Gastrocnemius medialis (tissue), 4 donors: ENCODE measurements around the gene ZDHHC1. TPM values are rescaled to one million over a fixed set of nuclear protein-coding genes. Genes with fewer than 3 reads are reported as not detected.

Source experiments
- ATAC-seq, 2 donors: fragments of 150-250 bp; one replicate each; pipeline ENCODE4 v1.9.1; 2016
- DNase-seq, 2 donors: peaks; one replicate each; pipeline ENCODE4 v3.0.0-alpha.2; 2019
- H3K27ac ChIP-seq, 4 donors: fragments of 200-600 bp; sonication (generic); 1 replicate in 1 of 4; 2 replicates in 3 of 4; pipeline ENCODE4 v1.5.1; 2016 to 2018; ENCODE audit warnings: mild to moderate bottlenecking in 2 of 4, moderate library complexity in 1 of 4
- H3K27me3 ChIP-seq, 3 donors: fragments of 200-600 bp; sonication (generic) in 2 of 3; 1 replicate in 1 of 3; 2 replicates in 2 of 3; pipeline versions ENCODE4 v1.5.1 to v1.6.0; 2016 to 2019; ENCODE audit warnings: mild to moderate bottlenecking in 1 of 3, moderate library complexity in 1 of 3
- H3K36me3 ChIP-seq, 2 donors: fragments of 200-600 bp; sonication (generic) in 1 of 2; one replicate each; pipeline ENCODE4 v1.5.1; 2017 to 2018
- H3K4me1 ChIP-seq, 2 donors: fragments of 200-600 bp; sonication (generic) in 1 of 2; one replicate each; pipeline ENCODE4 v1.5.1; 2016 to 2017; ENCODE audit warnings: mild to moderate bottlenecking in 2 of 2
- H3K4me3 ChIP-seq, 4 donors: fragments of 200-600 bp; sonication (generic) in 3 of 4; 1 replicate in 1 of 4; 2 replicates in 3 of 4; pipeline ENCODE4 v1.5.1; 2016 to 2019; ENCODE audit warnings: mild to moderate bottlenecking in 2 of 4
- H3K9me3 ChIP-seq, 3 donors: fragments of 200-600 bp; sonication (generic) in 2 of 3; 1 replicate in 1 of 3; 2 replicates in 2 of 3; pipeline ENCODE4 v1.5.1; 2016 to 2019
- CTCF ChIP-seq, 5 experiments: fragments of 450-650 bp in 3 of 5; fragments of 200-600 bp in 2 of 5; sonication (generic) in 2 of 5; IDR thresholded peaks in 4 of 5; conservative IDR thresholded peaks in 1 of 5; 1 replicate in 4 of 5; 2 replicates in 1 of 5; pipeline ENCODE4 v1.5.1; 2016 to 2019; ENCODE audit warnings: antibody characterized with exemption in 5 of 5, mild to moderate bottlenecking in 3 of 5, moderate library complexity in 3 of 5
- POLR2A ChIP-seq, 2 donors: fragments of 450-650 bp; IDR thresholded peaks; one replicate each; pipeline ENCODE4 v1.6.1; 2017; ENCODE audit warnings: antibody characterized with exemption in 2 of 2, mild to moderate bottlenecking in 2 of 2, moderate library complexity in 2 of 2
- in situ Hi-C, 4 donors: fragments of 200-750 bp; cut with MboI; loops; one replicate each; pipeline versions ENCODE4 v1.15.0 to v1.8.0; 2017; ENCODE audit warnings: low sequenced_read_pairs in 4 of 4
- intact Hi-C: fragments of 100-400 bp; cut with DNase I; formaldehyde crosslinking; loops from one replicate; pipeline ENCODE4 v1.15.1; 2023; ENCODE audit warnings: low total_unique reads
- total RNA-seq, 4 donors: library from RNA; depleted of rRNA; stranded (reverse); fragments of >200 nt; gene quantifications; one replicate each; pipeline versions ENCODE4 v1.1.0 to v1.2.3, GENCODE V29; 2016

The ZDHHC1 gene
- total RNA-seq, 4 donors from 2014 or later = 4.4 to 11.0 (median 8.9) TPM

GRCh38 chr16:67430977-67431774, 14.9 kb upstream of the ZDHHC1 start, which contains the start of gene HSD11B2:
TSS of gene HSD11B2 (plus strand) at chr16:67431121. CDS start at chr16:67431249, 128 bp downstream.
- Histone ChIP-seq H3K4me1 (peaks cover 11 to 16% of the 10 kb centered on the region in 2 donors), H3K27ac (peak within 1 kb of the TSS; percentile 51 to 65 (median 56)), H3K4me3 (peak within 1 kb of the TSS; percentile 45 to 52 (median 48)), H3K36me3 (no peaks in the 10 kb centered on the region), H3K27me3 (peaks cover 0 to 6% (median 0%) of the 10 kb centered on the region in 3 donors), H3K9me3 (no peaks in the 10 kb centered on the region)
- intact Hi-C loops = loop anchor here (2.0 kb wide), 1 partner anchor 14 kb away; no protein-coding TSS in a partner anchor
- in situ Hi-C loops = no loop called here
- ATAC-seq = peak; percentile 59 to 70
- peak in 1 of 2 donors; percentile 19 for TF ChIP-seq POLR2A (IDR thresholded peaks at IDR 0.05)
- peak in 2 of 5 experiments; percentile 26 to 38 for TF ChIP-seq CTCF (IDR thresholded peaks at IDR 0.05 in 4 of 5, conservative IDR thresholded peaks at IDR 0.05 in 1 of 5)
- peak in 1 of 2 donors; percentile 59 for DNase-seq

DNA sequence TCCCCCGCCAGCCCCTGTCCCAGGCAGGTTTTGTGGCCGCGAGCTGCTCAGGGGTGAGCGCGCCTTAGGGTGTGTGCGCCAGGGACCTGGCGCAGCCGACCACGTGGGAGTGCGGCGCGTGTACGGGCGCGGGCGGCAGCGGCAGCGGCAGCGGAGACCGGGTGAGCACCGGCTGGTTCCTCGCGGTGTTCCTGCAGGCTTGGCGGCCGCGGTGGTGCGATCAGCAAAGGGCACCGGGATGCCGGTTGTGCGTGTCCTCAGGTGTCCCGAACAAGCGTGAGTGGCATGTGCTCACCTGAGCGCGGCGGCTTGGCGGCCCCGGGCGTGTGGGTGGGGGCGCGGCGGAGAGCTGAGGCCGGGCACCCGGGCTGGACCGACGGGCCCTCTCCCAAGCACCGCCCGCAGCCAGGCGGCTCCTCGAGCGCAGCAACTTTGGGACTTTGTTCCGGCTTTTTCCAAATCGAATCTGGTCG, 14.3 kb upstream of the ZDHHC1 start:
- Histone ChIP-seq H3K27ac (peak overlapping the region; percentile 29 to 65 (median 54)), H3K27me3 (peaks cover 0 to 6% (median 0%) of the 10 kb centered on the region in 3 donors), H3K4me3 (peak overlapping the region; percentile 34 to 52 (median 48)), H3K36me3 (no peaks in the 10 kb centered on the region), H3K9me3 (no peaks in the 10 kb centered on the region), H3K4me1 (peaks cover 11 to 16% of the 10 kb centered on the region in 2 donors)
- intact Hi-C loops = loop anchor here (2.0 kb wide), 1 partner anchor 14 kb away; no protein-coding TSS in a partner anchor
- in situ Hi-C loops = no loop called here
- TF ChIP-seq POLR2A (IDR thresholded peaks at IDR 0.05) = no peak
- no peak for TF ChIP-seq CTCF (IDR thresholded peaks at IDR 0.05 in 4 of 5, conservative IDR thresholded peaks at IDR 0.05 in 1 of 5)
- no peak for DNase-seq
- peak; percentile 15 to 17 for ATAC-seq

- ATAC-seq (no peak), DNase-seq (no peak)
- in situ Hi-C loops (no loop called here), intact Hi-C loops (loop anchor here (2.0 to 5.0 kb wide), 2 partner anchors 15 to 92 kb away; no protein-coding TSS in a partner anchor)
- peak overlapping the region; percentile 34 to 52 (median 48) for H3K4me3 ChIP-seq
- no peak for TF ChIP-seq POLR2A (IDR thresholded peaks at IDR 0.05)
- no peak for TF ChIP-seq CTCF (IDR thresholded peaks at IDR 0.05 in 4 of 5, conservative IDR thresholded peaks at IDR 0.05 in 1 of 5)
- H3K4me1 ChIP-seq = peaks cover 11 to 16% of the 10 kb centered on the region in 2 donors
- peaks cover 0 to 6% (median 0%) of the 10 kb centered on the region in 3 donors for H3K27me3 ChIP-seq
- H3K36me3 ChIP-seq = no peaks in the 10 kb centered on the region
- H3K9me3 ChIP-seq = no peaks in the 10 kb centered on the region
- no peak overlapping the region for H3K27ac ChIP-seq
Measured at GRCh38 chr16:67429799-67430503, 13.7 kb upstream of the ZDHHC1 start.

GRCh38 chr16:67429053-67429798, 12.9 kb upstream of the ZDHHC1 start:
- intact Hi-C loops (loop anchor here (5.0 kb wide), 1 partner anchor 93 kb away; no protein-coding TSS in a partner anchor), in situ Hi-C loops (no loop called here)
- no peak for TF ChIP-seq CTCF (IDR thresholded peaks at IDR 0.05 in 4 of 5, conservative IDR thresholded peaks at IDR 0.05 in 1 of 5)
- no peak for TF ChIP-seq POLR2A (IDR thresholded peaks at IDR 0.05)
- ATAC-seq (no peak), DNase-seq (no peak)
- H3K4me3 ChIP-seq = no peak overlapping the region
- H3K36me3 ChIP-seq = no peaks in the 10 kb centered on the region
- no peak overlapping the region for H3K27ac ChIP-seq
- H3K4me1 ChIP-seq = peaks cover 11 to 16% of the 10 kb centered on the region in 2 donors
- no peaks in the 10 kb centered on the region for H3K9me3 ChIP-seq
- peaks cover 0 to 6% (median 0%) of the 10 kb centered on the region in 3 donors for H3K27me3 ChIP-seq
